ENCODE measurements around the gene UBE2QL1.
"Not testable (repeated sequence)": the region's sequence is repeated elsewhere in the genome, so short reads cannot be mapped to it uniquely, and the experiment has no call there.

UBE2QL1 gene

DNA sequence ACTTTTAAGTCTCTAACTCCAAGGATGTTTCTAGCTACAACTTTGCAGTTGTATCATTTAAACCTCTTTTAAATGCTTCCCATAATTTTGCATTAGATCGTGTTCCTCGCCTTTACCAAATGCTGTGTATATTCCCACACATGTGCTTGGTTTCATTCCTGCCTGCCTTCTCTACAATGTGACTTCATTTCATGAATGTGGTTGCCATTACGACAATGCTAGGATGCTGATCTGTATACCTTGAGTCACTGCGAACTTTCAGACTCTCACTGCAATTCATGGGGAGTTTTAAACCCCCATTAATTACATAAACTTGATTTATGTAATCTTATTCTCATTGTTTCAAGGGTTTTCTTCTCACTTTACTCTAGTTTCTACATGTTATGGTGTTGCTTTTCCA is 50.3 kb downstream of the UBE2QL1 start:
- DNase-seq (ENCODE audit: low spot score): no peak

DNA sequence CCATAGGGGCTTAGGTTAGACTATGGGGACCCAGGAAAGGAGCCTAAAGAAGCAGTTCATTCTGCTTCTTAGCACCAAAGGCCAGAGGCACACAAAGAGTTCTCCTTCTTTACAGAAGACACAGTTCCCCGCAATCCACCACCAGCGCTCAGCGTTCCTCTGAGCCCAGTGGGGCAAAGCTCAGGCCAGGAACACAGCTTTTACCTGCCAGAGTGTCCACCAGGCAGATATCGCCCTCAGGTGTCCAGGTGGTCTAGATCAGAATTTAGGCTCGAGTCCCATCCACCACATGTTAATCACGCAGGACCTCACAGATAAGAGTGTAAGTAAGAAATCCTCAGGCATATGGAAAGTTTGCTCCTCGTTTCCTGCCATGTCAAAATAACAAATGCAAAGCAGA is 53.0 kb downstream of the UBE2QL1 start:
- no peak for DNase-seq (ENCODE audit: low spot score)

DNA sequence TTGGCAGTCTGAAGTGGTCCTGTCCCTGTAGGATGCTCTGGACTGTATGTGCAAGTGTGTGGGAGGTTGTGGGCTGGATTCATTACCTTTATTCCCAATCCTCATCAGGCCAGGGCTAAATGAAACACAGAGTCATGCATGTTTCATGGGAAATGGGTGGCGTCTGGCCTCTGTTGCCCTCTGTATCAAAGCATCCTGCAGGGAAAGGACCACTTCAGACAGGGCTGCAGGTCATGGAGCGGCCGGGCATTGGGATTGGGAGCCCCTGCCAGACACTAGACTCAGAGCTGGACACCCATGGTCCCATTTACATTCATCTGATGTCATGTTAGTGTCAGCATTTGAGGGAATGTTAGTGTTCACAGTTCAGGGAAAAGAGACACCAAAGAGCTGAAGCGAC is 53.8 kb downstream of the UBE2QL1 start:
- no peak for DNase-seq (ENCODE audit: low spot score)

DNA sequence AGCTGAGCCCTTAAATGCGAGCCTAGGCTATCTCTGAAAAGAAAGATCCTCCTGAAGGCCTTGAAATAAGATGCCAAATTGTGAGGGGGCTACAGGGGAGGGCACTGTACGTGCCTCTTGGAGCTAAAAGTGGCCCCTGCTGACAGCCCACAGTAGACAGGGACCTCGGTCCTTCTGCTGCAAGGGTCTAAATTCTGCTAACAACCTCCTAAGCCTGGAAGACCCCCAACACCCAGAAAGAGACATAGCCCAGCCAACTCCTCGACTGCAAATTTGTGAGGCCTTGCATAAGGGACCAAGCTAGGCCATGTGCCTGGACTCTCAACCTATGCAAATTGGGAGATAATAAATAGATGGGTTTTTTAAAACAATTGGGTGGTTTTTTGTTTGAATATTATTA is 54.7 kb downstream of the UBE2QL1 start:
- DNase-seq (ENCODE audit: low spot score): no peak

DNA sequence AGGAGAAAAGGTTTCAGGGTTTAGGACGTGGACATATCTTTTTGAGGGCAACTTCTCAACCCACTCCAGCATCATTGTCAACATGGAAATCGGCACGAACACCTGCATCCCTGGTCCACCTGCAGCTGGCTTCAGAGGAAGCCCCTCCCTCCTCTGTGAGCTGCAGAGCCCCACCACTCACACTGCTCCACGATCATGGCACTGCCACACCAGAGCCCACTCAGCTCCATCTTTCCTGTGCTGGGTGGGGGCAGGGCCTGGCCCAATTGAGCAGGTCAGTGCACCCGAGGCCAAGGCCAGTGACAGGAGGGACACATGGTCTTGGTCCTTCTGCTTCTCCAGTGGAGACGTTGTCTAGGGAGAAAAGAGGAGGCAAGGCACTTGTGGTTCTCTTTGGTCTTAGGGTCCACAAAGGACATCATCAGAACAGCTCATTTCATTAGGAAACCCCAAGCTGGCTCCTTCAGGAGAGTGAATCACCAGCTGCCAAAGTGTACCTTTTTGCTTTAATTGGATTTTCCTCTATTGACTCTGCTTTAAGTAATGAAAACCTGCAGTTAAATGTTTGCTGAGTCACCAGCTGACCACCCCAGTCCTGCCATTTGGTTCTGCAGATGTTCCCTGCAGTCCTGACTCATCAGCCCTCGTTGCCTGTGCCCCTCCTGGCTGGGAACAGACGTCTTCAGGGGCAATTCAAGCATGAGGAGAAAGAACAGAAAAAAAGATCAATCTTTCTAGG is 56.2 kb downstream of the UBE2QL1 start:
- DNase-seq (ENCODE audit: low spot score): no peak

DNA sequence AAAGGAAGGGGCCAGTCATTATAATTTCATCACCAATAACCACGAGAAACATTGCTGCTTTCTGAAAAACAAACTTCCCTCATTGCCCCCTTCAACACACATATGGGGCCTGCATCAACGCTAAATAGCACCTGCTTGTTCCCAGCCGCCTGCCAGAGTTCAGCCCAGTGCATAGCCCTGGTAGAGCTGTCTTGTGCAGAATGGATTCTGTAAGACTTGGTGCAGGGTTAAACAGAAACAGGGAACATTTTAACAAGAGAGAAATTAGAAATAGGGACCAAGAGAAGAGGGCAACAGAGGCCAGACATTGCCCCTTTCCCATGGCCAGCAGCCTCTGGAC is 56.7 kb downstream of the UBE2QL1 start:
- no peak for DNase-seq (ENCODE audit: low spot score)

DNA sequence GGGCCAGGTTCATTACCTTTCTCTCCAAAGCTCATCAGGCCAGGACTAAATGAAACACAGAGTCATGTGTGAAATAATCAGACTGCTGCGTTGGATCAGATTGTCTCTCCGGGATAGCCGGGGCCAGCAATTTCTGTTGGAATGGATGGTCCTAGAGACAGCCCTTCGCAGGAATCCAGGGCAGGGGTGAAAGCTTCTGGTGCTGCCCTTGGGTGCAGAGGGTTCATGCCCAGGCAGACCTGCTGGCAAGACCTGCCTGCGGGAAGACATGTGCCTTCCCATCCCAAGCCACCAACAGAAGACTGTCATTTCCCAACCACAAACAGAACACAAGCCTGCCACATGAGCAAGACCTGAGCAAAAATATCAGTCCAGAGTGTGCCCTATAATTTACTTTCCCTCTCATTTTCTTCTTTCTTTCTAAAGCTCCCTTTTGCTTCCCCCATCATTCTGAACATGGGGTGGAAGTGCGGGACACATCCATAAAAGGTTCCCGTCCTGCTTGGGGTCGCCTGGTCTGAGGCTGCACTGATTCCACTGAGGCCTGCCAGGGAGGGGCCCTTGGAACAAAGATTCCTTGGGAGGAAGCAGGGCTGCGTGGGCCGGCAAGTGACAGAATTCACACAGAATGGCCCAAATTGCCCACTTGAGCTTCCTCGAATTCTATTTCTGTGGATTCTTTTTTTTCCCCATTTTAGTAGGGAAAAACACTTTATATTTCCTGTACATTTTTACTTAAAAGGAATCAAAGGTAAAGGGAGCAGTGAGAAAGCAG is 57.3 kb downstream of the UBE2QL1 start:
- no peak for DNase-seq (ENCODE audit: low spot score)

DNA sequence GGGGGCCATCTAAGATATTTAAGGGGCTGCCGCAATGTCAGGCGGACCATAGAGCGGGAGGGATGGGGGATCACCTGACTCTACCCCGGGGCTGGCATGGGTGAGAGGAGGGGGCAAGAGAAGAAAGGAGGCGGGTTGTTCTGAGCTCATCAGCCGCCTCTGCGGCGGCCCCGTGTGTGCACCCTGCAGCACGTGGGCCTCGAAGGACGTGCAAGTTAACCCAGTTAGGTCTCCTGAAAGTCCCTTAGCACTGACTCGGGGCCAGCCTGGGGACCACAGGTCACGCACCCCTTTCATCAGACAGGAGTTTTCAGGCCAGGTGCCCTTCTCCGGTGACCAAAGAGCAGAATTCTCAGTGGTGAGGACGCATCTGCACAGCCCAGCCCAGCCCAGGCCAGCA is 58.0 kb downstream of the UBE2QL1 start:
- DNase-seq (ENCODE audit: low spot score): no peak

DNA sequence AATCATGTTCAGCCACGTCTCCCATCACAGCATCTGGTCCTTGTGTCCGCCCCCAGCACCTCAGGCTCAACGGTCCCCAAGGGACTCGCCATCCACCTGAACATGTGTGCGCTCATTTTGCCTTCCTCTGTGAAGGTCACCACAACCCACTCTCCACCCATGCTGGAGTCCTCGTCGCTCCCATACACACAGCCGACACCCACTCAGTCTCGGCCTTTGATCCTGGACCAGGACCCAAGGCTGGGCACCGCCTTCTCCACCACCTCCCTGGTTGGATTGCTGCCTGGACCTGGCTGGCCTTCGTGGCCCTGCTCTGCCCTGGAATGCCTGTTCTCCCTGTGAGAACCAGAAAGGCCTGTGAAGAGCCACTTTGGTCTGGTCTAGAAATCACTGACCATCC is 60.3 kb downstream of the UBE2QL1 start:
- DNase-seq (ENCODE audit: low spot score): no peak

DNA sequence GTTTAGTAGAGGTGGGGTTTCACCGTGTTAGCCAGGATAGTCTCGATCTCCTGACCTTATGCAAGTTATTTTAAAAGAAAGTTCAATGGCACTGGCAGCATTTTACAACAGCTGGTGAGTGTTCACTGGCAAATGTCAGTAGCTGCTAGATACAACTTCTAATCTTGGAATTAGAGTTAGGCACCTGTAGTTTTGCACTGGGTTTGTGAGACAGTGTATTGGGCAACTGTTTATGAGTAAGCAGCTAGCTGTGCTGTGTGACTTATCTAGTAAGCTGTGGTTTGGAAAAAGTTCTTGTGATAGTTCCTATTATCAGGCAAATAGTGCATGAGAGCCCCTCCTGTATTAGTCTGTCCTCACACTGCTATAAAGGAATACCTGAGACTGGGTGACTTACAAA is 61.5 kb downstream of the UBE2QL1 start:
- no peak for DNase-seq (ENCODE audit: low spot score)

DNA sequence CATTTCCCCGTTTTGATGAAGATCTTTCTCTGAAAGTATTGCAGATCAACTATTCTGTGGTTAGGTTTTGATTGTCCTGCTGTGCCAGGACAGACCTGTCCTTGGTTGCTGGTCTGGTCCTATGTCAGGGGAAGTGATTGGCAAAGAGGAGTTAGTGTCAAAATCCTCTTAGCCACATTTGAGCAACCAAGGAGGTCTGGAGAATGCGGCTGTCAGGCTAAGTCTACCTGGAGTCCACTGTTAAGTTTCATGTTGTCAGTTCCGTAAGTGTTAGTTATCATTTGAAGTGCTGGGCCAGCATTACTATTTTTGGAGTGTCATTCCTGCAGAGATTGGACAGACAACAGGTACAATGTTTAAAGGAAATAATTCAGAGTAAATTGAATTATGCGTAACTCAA is 62.3 kb downstream of the UBE2QL1 start:
- DNase-seq (ENCODE audit: low spot score): no peak

DNA sequence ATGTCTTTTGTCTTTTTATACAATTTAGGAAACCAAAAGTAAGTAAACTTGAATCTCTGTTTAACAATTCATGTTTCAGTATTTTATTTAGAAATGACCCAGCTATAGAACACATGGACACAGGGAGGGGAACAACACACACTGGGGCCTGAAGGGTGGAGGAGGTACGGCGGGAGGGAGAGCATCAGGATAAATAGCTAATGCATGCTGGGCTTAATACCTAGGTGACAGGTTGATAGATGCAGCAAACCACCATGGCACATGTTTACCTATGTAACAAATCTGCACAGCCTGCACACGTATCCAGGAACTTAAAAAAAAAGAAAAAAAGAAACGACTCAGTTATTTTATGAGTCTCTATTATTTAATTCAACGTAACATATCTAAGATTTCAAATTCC is 67.2 kb downstream of the UBE2QL1 start:
- not testable (repeated sequence) for DNase-seq (ENCODE audit: low spot score)

DNA sequence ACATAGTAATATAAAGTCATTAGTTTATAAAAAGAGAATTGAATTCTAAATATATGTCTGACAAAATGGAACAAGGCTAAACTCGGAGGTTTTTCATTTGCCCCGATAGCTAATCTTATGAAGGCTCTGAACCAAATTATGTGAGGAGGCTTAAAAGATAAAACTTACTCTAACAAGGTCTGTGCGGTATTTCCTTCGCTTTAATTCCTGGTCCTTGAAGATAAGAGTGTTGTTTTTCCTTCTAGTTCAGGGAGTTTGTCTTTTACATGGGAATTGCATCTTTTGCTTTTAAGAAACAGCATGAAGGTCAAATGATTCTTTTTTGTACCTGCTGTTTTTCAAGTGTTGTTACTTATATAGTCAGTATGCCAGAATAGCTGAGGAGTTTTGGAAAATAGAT is 68.2 kb downstream of the UBE2QL1 start:
- DNase-seq (ENCODE audit: low spot score): no peak

DNA sequence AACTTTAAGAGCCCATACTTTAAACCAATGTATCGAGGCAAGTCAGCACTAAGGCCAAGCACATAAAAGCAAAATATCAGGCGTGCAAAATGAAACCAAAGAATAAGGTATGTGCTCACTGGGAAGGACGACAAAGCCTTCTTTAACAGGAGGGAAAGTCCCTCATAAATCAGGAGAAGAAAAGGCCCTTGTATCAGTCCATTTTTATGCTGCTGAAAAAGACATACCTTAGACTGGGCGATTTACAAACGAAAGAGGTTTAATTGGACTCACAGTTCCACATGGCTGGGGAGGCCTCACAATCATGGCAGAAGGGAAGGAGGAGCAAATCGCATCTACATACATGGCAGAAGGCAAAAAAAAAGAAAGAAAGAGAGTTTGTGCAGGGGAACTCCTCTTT is 68.9 kb downstream of the UBE2QL1 start:
- no peak for DNase-seq (ENCODE audit: low spot score)

DNA sequence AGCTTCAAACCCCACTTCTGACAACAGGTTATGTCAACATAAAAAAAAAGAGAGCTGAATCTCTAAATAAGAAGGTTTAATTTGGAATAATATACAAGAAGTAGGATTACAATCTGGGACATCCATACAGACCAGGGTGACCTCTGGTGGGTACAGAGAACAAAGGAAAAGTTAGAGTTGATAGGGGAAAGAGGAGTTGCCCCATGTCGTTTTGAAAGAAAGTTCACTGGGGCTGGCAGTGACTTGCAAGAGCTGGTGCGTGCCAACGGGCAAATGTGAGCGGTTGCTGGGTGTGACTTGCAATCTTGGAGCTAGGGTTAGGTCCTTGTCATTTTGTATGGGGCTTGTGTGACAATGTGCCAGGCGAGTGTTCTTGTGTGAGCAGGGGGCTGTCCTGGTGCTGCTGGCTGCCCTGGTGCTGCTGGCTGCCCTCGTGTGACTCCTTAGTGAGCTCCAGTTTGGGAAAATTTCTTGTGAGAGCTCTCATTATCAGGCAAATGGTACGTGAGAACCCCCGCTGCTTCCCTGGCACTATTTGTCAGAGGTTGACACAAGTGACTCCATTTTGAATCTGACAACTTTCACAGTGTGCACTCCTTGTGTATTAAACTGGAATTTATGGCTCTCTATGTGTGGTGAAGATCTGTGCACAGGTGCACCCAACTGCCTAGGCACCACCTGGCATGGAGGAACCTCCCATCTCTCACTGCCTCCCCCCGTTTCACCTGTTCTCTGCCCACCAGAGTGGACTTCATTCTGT is 69.8 kb downstream of the UBE2QL1 start:
- no peak for DNase-seq (ENCODE audit: low spot score)

DNA sequence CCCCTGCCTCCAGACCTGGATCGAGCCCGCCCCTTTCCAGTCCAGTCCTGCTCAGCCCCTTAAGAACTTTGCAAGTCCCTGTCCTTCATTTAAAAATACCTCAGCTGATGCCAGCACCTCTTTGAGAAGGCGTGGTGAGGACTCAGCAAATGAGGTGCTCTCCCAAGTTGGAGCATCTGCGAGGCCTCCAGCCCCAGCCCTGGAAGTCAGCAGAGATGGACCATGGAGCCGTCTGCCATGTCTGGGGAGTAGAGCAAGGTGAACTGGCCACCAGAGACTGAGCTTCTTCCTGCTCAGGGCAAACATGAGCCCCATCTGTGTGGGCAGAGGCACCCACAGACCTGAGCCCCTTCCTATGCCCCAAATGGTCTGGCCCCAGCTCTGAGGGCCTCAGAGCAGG is 71.5 kb downstream of the UBE2QL1 start:
- no peak for DNase-seq (ENCODE audit: low spot score)

DNA sequence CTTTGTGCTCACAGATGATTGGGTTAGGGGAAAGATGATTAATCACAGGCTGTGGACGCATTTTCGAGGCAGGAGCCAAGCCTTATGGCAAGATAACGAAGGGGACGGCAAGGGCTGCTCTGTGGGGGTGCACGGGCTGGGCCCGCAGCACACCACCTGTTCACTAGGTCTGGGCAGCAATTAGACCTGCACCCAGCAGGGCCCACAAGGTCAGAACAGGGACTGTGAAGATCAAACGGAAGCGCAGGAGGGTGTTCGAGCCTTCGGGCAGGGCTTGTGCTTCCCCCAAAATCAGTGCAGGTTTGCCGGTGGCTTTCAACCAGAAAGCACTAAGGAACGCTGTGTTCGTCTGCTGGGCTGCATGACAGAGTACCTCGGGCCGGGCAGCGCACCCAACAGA is 73.7 kb downstream of the UBE2QL1 start:
- no peak for DNase-seq (ENCODE audit: low spot score)

DNA sequence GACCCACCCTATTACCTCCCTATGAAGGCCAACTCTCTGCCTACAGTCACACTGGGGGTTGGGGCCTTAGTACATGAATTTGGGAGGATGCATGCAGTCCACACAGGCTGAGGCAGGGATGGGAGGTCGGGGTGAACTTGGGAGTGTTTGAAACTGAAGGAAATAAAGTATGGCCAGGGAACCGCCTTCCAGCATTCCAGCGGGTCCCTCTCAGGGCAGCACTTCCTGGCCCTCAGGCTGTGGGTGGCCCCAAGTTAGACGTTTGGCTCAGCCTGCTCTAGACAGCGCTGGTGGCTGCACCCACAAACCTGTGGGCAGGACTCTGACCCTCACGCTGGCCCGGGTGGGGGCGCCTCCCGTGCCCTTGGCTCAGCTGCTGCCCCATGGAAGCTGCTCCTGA is 74.3 kb downstream of the UBE2QL1 start:
- DNase-seq (ENCODE audit: low spot score): no peak

DNA sequence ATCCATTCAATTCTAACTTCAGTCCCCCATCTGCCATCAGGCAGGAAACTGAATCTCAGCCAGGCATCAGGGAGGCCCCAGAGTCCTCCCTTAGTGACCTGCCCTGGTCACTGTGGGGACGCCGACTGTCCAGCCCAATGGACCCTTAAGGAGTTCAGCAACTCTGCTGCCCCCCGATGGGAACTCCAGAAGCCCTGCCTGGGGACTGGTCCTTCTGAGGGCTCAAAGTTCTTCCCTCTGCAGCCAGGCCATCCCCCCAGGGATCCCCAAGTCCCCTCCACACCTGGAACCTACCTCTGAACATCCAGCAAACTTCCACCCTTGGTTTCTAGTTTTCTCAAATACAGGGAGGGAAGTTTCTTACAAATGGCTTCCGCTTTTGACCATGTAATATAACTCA is 76.8 kb downstream of the UBE2QL1 start:
- DNase-seq (ENCODE audit: low spot score): no peak

DNA sequence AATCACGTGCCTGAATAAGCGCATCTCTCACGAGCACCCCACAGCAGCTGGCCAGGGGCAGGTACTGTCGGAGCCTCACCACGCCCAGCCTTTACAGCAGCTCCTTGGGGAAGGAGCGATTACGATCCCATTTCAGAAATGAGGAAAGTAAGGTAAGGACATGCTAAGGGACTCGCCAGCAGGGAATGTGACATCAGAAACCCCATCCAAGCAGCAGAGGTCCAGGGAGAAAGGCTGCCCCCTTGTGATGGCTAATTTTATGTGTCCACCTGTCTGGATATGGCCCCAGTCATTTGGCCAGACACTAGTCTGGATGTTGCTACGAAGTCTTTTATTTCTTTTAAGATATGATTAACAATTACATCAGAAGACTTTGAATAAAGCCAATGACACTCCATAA is 77.3 kb downstream of the UBE2QL1 start:
- no peak for DNase-seq (ENCODE audit: low spot score)

DNA sequence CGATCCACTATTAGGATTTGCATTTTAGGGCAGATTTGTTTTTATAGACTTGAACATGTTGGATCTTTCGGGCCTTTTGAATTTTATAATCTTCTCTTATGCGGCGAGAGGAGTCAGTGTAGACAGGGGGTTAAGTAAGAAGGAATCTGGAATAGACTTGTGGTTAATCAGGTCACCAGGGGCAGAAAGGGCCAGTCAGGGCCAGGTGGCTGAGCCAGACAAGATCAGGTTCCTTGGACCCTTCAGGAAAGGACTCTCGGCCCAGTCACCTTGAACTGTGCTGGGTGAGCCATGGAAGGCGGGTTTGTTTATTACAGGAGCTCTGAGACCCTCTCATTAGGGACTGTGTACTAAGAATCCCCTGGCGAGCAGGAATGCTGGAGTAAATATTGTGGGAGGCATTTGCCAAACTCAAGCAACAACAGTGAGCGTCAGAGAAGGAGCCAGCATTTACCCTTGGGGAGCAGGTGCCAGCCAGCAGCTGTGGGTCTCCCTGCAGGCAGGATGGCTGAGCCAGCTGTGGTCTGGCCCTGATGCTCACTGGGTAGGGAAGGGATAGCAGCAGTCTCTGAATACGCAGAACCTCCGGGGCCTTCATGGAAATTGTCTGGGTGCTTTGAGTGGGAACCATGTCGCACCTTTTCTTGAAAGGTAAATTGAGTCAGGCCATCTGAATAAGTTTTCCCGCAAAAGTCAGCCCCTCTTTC is 79.2 kb downstream of the UBE2QL1 start:
- DNase-seq (ENCODE audit: low spot score): no peak

DNA sequence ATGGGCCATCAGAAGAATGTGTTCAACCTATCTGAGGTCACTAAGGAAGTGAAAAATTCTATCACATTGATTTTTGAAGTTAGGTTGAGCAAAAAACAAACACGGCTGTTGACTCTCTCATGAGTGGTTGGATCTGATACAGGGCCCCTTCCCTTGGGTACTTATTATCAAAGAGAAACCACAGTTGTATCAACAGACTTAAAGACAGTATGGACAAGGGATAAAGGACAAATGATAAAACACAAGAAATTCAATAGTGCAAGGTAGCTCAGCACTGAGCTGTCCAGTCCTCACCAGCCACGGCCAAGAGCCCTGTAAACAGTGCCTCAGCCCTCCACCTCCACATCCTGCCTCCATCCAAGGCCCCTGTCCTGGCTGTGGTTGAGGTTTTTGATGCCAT is 86.9 kb downstream of the UBE2QL1 start:
- no peak for DNase-seq (ENCODE audit: low spot score)

DNA sequence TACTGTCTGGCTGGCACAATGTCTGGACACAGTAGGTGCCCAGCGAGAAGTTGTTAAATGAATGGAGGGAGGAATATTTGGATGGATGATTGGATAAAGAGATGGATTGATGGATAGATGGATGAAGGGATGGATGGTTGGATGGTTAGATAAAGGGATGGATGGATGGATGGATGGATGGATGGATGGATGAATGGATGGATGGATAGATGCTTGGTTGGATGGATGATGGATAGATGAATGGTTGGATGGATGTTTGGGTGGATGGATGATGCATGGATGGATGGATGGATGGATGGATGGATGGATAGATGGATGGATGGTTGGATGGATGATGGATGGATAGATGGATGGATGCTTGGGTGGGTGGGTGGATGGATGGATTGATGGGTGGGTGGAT is 90.4 kb downstream of the UBE2QL1 start:
- no peak for DNase-seq (ENCODE audit: low spot score)
